GM10266 (cell line): ENCODE measurements around the gene COQ5.

Experiments used
- DNase-seq: peaks from one replicate; pipeline ENCODE4 v3.0.0; 2012; ENCODE audit errors: extremely low spot score
- CTCF ChIP-seq: IDR thresholded peaks from 2 replicates; pipeline ENCODE4 v1.5.1; 2012; ENCODE audit warnings: mild to moderate bottlenecking, low read depth; ENCODE audit not compliant: control insufficient read depth, insufficient read depth; ENCODE audit errors: missing control alignments

Gene COQ5

GRCh38 chr12:120469450-120470149 lies 59.4 kb downstream of the COQ5 start, which contains the start of gene SRSF9:
Gene SRSF9 (minus strand): TSS chr12:120469748. CDS start chr12:120469609, 139 bp downstream.
- peak; percentile 99 for DNase-seq
- TF ChIP-seq CTCF: peak; percentile 94

GRCh38 chr12:120468821-120469449 lies 60.0 kb downstream of the COQ5 start:
- DNase-seq: peak; percentile 74
- TF ChIP-seq CTCF: peak; percentile 42

- DNase-seq: peak; percentile 33
- no peak for TF ChIP-seq CTCF
Observed at GRCh38 chr12:120468325-120468820, 60.6 kb downstream of the COQ5 start.

GRCh38 chr12:120467439-120467838 lies 61.5 kb downstream of the COQ5 start:
- DNase-seq: no peak
- TF ChIP-seq CTCF: no peak

GRCh38 chr12:120466560-120467315 lies 62.2 kb downstream of the COQ5 start:
- peak; percentile 65 for TF ChIP-seq CTCF
- no peak for DNase-seq

- no peak for TF ChIP-seq CTCF
Observed at GRCh38 chr12:120465756-120466155, 63.2 kb downstream of the COQ5 start.

More at GRCh38 chr12:120465756-120466155, 63.2 kb downstream of the COQ5 start:
- DNase-seq: no peak
